PFSK-1 (cell line): ENCODE data around the gene MOB3A.

Experiments
- FOXP2 ChIP-seq: optimal IDR thresholded peaks from 2 replicates; pipeline ENCODE3; 2011; ENCODE audit warnings: borderline replicate concordance, control low read depth, inconsistent platforms; ENCODE audit not compliant: insufficient read depth; ENCODE audit errors: extremely low read length, extremely low read depth
- POLR2AphosphoS5 ChIP-seq: IDR thresholded peaks from 2 replicates; pipeline ENCODE4 v1.6.1; 2012; ENCODE audit warnings: low read depth, mild to moderate bottlenecking, control low read depth, low read length, moderate library complexity
- REST ChIP-seq, 2 experiments: IDR thresholded peaks; 2 replicates each; pipeline versions ENCODE4 v1.6.1 to v1.8.0; 2011 to 2012; ENCODE audit warnings: low read depth in 2 of 2, low read length in 2 of 2, control low read depth in 1 of 2, inconsistent platforms in 1 of 2, mild to moderate bottlenecking in 1 of 2, moderate library complexity in 1 of 2; ENCODE audit not compliant: insufficient read depth in 1 of 2
- SIN3A ChIP-seq: IDR thresholded peaks from 2 replicates; pipeline ENCODE4 v1.6.1; 2012; ENCODE audit warnings: mild to moderate bottlenecking, low read length, moderate library complexity, borderline replicate concordance; ENCODE audit not compliant: insufficient read depth
- TAF1 ChIP-seq: IDR thresholded peaks from 2 replicates; pipeline ENCODE4 v1.6.1; 2012; ENCODE audit warnings: low read length, control low read depth, borderline replicate concordance; ENCODE audit not compliant: insufficient read depth

MOB3A gene

GRCh38 chr19:2117215-2117960, 21.3 kb upstream of the MOB3A start:
- TF ChIP-seq TAF1: no peak
- no peak for TF ChIP-seq POLR2AphosphoS5
- TF ChIP-seq SIN3A: no peak
- TF ChIP-seq REST (IDR thresholded peaks at IDR 0.05; ENCODE audit: insufficient read depth in 1 of 2, low read depth in 2 of 2, low read length in 2 of 2): no peak
- no peak for TF ChIP-seq FOXP2

- no peak for TF ChIP-seq FOXP2
- TF ChIP-seq REST (IDR thresholded peaks at IDR 0.05; ENCODE audit: insufficient read depth in 1 of 2, low read depth in 2 of 2, low read length in 2 of 2): no peak
- no peak for TF ChIP-seq TAF1
- TF ChIP-seq POLR2AphosphoS5: no peak
- TF ChIP-seq SIN3A: no peak
Measured at GRCh38 chr19:2116507-2116906, 20.4 kb upstream of the MOB3A start.

- TF ChIP-seq SIN3A (no peak), TAF1 (no peak), POLR2AphosphoS5 (no peak), REST (IDR thresholded peaks at IDR 0.05; ENCODE audit: insufficient read depth in 1 of 2, low read depth in 2 of 2, low read length in 2 of 2) (no peak), FOXP2 (no peak)
Measured at GRCh38 chr19:2115911-2116426, 19.8 kb upstream of the MOB3A start.

- TF ChIP-seq REST (IDR thresholded peaks at IDR 0.05; ENCODE audit: insufficient read depth in 1 of 2, low read depth in 2 of 2, low read length in 2 of 2) (no peak), TAF1 (no peak), POLR2AphosphoS5 (no peak), FOXP2 (no peak), SIN3A (no peak)
Measured at GRCh38 chr19:2115324-2115723, 19.2 kb upstream of the MOB3A start.

- no peak for TF ChIP-seq TAF1
- TF ChIP-seq SIN3A: no peak
- no peak for TF ChIP-seq REST (IDR thresholded peaks at IDR 0.05; ENCODE audit: insufficient read depth in 1 of 2, low read depth in 2 of 2, low read length in 2 of 2)
- no peak for TF ChIP-seq POLR2AphosphoS5
- TF ChIP-seq FOXP2: no peak
Measured at GRCh38 chr19:2114821-2115220, 18.7 kb upstream of the MOB3A start.
